Trophoblast cell (in vitro differentiated cells and primary cell): ENCODE data around the gene EGFR.
"Not testable (repeated sequence)": the region's sequence is repeated elsewhere in the genome, so short reads cannot be mapped to it uniquely, and the experiment has no call there.

Experiments used
- DNase-seq, 2 donors: peaks; one replicate each; pipeline ENCODE4 v3.0.0-alpha.2; 2016
- H2AFZ ChIP-seq: 2 replicates; pipeline ENCODE4 v1.6.1; 2013; ENCODE audit warnings: low read length, moderate library complexity, mild to moderate bottlenecking; ENCODE audit not compliant: insufficient read depth, poor library complexity
- H2AK5ac ChIP-seq: 2 replicates; pipeline ENCODE4 v1.6.1; 2013; ENCODE audit warnings: mild to moderate bottlenecking, low read length
- H2BK120ac ChIP-seq: 2 replicates; pipeline ENCODE4 v1.6.1; 2013; ENCODE audit warnings: low read length, mild to moderate bottlenecking, moderate library complexity; ENCODE audit not compliant: insufficient read depth, poor library complexity
- H2BK12ac ChIP-seq: 2 replicates; pipeline ENCODE4 v1.6.1; 2013; ENCODE audit warnings: mild to moderate bottlenecking, low read length, moderate library complexity
- H2BK5ac ChIP-seq: 2 replicates; pipeline ENCODE4 v1.6.1; 2013; ENCODE audit warnings: low read length, low read depth, moderate library complexity, mild to moderate bottlenecking; ENCODE audit not compliant: poor library complexity
- H3K14ac ChIP-seq: 2 replicates; pipeline ENCODE4 v1.6.1; 2013; ENCODE audit warnings: mild to moderate bottlenecking, low read length
- H3K18ac ChIP-seq: 2 replicates; pipeline ENCODE4 v1.6.1; 2013; ENCODE audit warnings: mild to moderate bottlenecking, low read length
- H3K23ac ChIP-seq: 2 replicates; pipeline ENCODE4 v1.6.1; 2013; ENCODE audit warnings: low read length
- H3K27ac ChIP-seq: 2 replicates; pipeline ENCODE4 v1.5.1; 2013; ENCODE audit warnings: low read depth, mild to moderate bottlenecking, inconsistent platforms, low read length, moderate library complexity
- H3K27me3 ChIP-seq: 2 replicates; pipeline ENCODE4 v1.6.1; 2013; ENCODE audit warnings: inconsistent platforms, mild to moderate bottlenecking, low read length, moderate library complexity; ENCODE audit not compliant: insufficient read depth
- H3K36me3 ChIP-seq, 2 experiments: 1 replicate in 1 of 2; 2 replicates in 1 of 2; pipeline ENCODE4 v1.6.1; 2013; ENCODE audit warnings: low read length in 2 of 2, mild to moderate bottlenecking in 2 of 2, moderate library complexity in 1 of 2; ENCODE audit not compliant: insufficient read depth in 2 of 2, control insufficient read depth in 1 of 2
- H3K4ac ChIP-seq: 2 replicates; pipeline ENCODE4 v1.6.1; 2013; ENCODE audit warnings: low read depth, mild to moderate bottlenecking, low read length, moderate library complexity
- H3K4me1 ChIP-seq, 2 experiments: 1 replicate in 1 of 2; 2 replicates in 1 of 2; pipeline ENCODE4 v1.6.1; 2013; ENCODE audit warnings: low read length in 2 of 2, mild to moderate bottlenecking in 2 of 2, moderate library complexity in 1 of 2; ENCODE audit not compliant: insufficient read depth in 2 of 2, control insufficient read depth in 1 of 2
- H3K4me2 ChIP-seq: 2 replicates; pipeline ENCODE4 v1.6.1; 2013; ENCODE audit warnings: inconsistent platforms, mild to moderate bottlenecking, low read length, moderate library complexity
- H3K4me3 ChIP-seq: 2 replicates; pipeline ENCODE4 v1.5.1; 2013; ENCODE audit warnings: mild to moderate bottlenecking, low read depth, low read length, inconsistent platforms
- H3K79me1 ChIP-seq: one replicate; pipeline ENCODE4 v1.6.1; 2013; ENCODE audit warnings: low read length
- H3K79me2 ChIP-seq: 2 replicates; pipeline ENCODE4 v1.6.1; 2013; ENCODE audit warnings: low read length, mild to moderate bottlenecking; ENCODE audit not compliant: control insufficient read depth, insufficient read depth, poor library complexity
- H3K9ac ChIP-seq: 2 replicates; pipeline ENCODE4 v1.6.1; 2013; ENCODE audit warnings: mild to moderate bottlenecking, low read length
- H3K9me3 ChIP-seq: 2 replicates; pipeline ENCODE4 v1.6.1; 2013; ENCODE audit warnings: low read depth, mild to moderate bottlenecking, control low read depth, inconsistent platforms, low read length; ENCODE audit not compliant: insufficient read depth
- H4K12ac ChIP-seq: 2 replicates; pipeline ENCODE4 v1.6.1; 2013; ENCODE audit warnings: low read depth, mild to moderate bottlenecking, low read length, moderate library complexity
- H4K8ac ChIP-seq: 2 replicates; pipeline ENCODE4 v1.6.1; 2013; ENCODE audit warnings: low read depth, mild to moderate bottlenecking, low read length, moderate library complexity
- H4K91ac ChIP-seq: one replicate; pipeline ENCODE4 v1.6.1; 2013; ENCODE audit warnings: low read depth, mild to moderate bottlenecking, low read length, moderate library complexity
- WGBS: extraction: QIAGEN DNeasy Blood & Tissue Kit; methylation state at CpG from one replicate; pipeline ENCODE4 v1.1.7; 2013; ENCODE audit warnings: missing lambda C conversion rate; ENCODE audit not compliant: insufficient read length, insufficient coverage; ENCODE audit errors: extremely low coverage; 5-methylcytosine and 5-hydroxymethylcytosine counted together

Gene EGFR

DNA sequence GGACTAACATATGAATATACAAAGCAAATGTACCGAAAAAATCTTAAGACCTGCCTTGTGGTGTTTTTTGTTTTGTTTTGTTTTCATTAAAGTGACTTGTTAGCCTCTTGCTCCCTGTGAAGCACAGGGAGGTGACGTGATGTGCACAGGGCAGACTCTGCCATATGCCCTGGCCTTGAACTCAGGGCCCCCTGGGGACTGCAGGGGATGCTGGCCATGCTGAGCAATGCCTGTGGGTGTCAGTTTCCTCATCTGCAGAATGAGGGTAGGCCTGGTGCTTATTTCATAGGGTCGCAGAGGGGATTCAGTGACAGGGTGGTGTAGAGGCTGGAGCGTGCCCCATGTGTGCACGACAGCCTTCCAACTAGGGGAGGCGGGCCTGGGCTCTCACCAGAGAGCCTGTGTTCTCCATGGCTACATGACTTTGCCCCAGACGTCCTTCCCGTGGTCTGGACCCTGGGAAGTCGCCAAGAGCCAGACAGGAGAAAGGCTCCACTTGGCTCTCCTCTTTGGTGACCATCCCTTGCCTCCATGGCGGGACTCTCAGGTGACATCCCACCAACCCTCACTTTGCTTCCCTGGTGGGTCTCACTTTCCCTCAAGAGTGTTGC lies 14.5 kb downstream of the EGFR start:
- H2AFZ ChIP-seq: no peak overlapping the region
- no peaks in the 10 kb centered on the region for H3K9me3 ChIP-seq
- no peaks in the 10 kb centered on the region for H3K79me1 ChIP-seq
- no peak overlapping the region for H2BK120ac ChIP-seq
- no peak overlapping the region for H3K23ac ChIP-seq
- H3K4ac ChIP-seq: peak overlapping the region; percentile 64
- DNase-seq: no peak
- no peak overlapping the region for H2BK5ac ChIP-seq
- peak overlapping the region; percentile 14 for H3K18ac ChIP-seq
- no peaks in the 10 kb centered on the region for H3K79me2 ChIP-seq
- no peak overlapping the region for H3K14ac ChIP-seq
- H3K4me1 ChIP-seq: no peaks in the 10 kb centered on the region
- H3K36me3 ChIP-seq: no peaks in the 10 kb centered on the region
- no peak overlapping the region for H3K9ac ChIP-seq
- WGBS: no CpG with 5 or more reads among the region's 10 CpGs
- no peak overlapping the region for H3K4me2 ChIP-seq
- no peak overlapping the region for H4K8ac ChIP-seq
- no peak overlapping the region for H3K27ac ChIP-seq
- H2AK5ac ChIP-seq: no peak overlapping the region
- H4K12ac ChIP-seq: no peak overlapping the region
- H4K91ac ChIP-seq: no peak overlapping the region
- no peaks in the 10 kb centered on the region for H3K27me3 ChIP-seq
- H3K4me3 ChIP-seq: no peak overlapping the region
- H2BK12ac ChIP-seq: no peak overlapping the region

DNA sequence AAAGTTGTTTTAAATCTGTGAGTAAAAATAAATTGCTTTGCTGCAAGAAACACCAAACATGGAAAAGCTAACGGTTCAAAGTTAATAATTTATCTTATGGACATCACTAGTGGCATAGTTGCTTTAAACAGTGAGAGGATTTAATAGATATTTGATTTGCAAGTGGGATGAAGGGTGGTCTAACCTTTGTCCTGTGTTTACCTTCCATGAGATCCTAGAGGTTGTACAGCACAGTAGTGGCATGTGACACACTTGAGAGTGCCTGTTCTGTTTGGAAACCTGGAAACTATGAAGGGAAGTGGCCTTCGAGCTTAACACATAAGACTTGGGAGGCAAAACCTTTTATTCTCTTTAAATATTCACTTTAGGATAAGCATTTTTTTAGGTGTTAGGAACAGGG lies 16.0 kb downstream of the EGFR start:
- Histone ChIP-seq H4K8ac (no peak overlapping the region), H3K36me3 (no peaks in the 10 kb centered on the region), H3K4me2 (no peak overlapping the region), H3K4me1 (no peaks in the 10 kb centered on the region), H3K27me3 (no peaks in the 10 kb centered on the region), H3K9ac (no peak overlapping the region), H2AFZ (no peak overlapping the region), H3K79me2 (no peaks in the 10 kb centered on the region), H2BK120ac (no peak overlapping the region), H2AK5ac (no peak overlapping the region), H3K18ac (no peak overlapping the region), H3K79me1 (no peaks in the 10 kb centered on the region), H3K27ac (no peak overlapping the region), H3K9me3 (no peaks in the 10 kb centered on the region), H3K4ac (no peak overlapping the region), H3K4me3 (no peak overlapping the region), H3K14ac (no peak overlapping the region), H2BK12ac (no peak overlapping the region), H3K23ac (no peak overlapping the region), H2BK5ac (no peak overlapping the region), H4K91ac (no peak overlapping the region), H4K12ac (no peak overlapping the region)
- WGBS: no CpG with 5 or more reads among the region's 2 CpGs
- no peak for DNase-seq

DNA sequence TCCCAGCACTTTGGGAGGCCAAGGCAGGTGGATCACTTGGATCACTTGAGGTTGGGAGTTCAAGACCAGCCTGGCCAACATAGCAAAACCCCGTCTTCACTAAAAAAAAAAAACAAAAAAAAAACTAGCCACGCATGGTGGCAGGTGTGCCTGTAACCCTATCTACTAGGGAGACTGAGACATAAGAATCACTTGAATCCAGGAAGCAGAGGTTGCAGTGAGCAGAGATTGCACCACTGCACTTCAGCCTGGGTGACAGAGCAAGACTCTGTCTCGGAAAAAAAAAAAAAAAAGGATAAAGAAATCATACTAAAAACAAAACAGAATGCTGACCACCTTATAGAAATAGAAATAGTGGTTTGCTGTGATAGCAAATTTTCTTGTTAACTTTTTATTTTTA lies 16.6 kb downstream of the EGFR start:
- not testable (repeated sequence) for H3K4ac ChIP-seq, H3K9me3 ChIP-seq, H4K8ac ChIP-seq, H3K79me1 ChIP-seq, H3K4me1 ChIP-seq, H3K27ac ChIP-seq, H3K79me2 ChIP-seq, H2AK5ac ChIP-seq, H3K23ac ChIP-seq, H3K18ac ChIP-seq, H3K9ac ChIP-seq, H3K36me3 ChIP-seq, H2BK5ac ChIP-seq, H4K91ac ChIP-seq, DNase-seq, H3K4me2 ChIP-seq, H3K27me3 ChIP-seq, H2BK12ac ChIP-seq, H3K4me3 ChIP-seq, H2AFZ ChIP-seq, H2BK120ac ChIP-seq, H4K12ac ChIP-seq, H3K14ac ChIP-seq
- no CpG with 5 or more reads among the region's 3 CpGs for WGBS

DNA sequence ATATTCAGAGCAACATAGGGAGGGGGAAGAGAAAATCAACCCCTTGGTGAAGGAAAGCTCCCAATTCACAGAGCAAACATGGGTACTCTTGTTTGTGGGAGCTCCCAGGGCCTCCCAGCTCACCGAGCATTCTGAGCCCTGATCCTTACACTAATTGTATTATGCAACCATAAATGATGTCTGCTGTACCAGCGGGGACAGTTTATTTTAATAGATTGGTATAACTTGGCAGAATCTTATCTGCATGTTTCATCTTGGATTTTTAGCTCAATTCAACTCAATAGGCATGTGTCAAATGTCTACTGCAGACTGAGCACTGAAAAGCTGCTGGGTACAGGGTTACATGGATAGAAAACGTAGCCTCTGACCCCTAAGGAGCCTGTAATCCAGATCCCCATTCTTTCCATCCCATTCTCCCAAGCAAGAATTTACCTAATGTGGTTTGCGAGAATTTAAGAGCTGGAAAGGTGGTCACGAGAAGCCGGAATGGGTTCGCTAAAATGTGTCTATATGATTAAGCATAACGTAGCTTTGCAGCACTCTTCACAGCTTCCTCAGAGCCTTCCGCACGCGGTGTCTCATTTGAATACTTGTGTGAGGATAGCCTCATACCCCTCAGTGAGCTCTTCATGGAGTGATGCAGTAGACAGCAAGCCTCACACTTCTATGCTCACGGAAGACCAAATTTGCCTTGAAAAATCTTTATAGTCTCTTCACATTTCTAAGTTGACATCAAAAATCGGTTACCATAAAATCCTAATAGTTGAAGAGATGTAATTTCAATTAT lies 18.3 kb downstream of the EGFR start:
- Histone ChIP-seq H3K36me3 (no peaks in the 10 kb centered on the region), H3K23ac (no peak overlapping the region), H2AFZ (no peak overlapping the region), H3K4me1 (no peaks in the 10 kb centered on the region), H4K91ac (no peak overlapping the region), H2BK5ac (no peak overlapping the region), H3K4ac (no peak overlapping the region), H3K27ac (no peak overlapping the region), H2BK120ac (no peak overlapping the region), H2BK12ac (no peak overlapping the region), H3K79me2 (no peaks in the 10 kb centered on the region), H3K4me2 (no peak overlapping the region), H3K4me3 (no peak overlapping the region), H3K27me3 (no peaks in the 10 kb centered on the region), H4K12ac (no peak overlapping the region), H3K9me3 (no peaks in the 10 kb centered on the region), H4K8ac (no peak overlapping the region), H3K9ac (no peak overlapping the region), H2AK5ac (no peak overlapping the region), H3K18ac (no peak overlapping the region), H3K14ac (no peak overlapping the region), H3K79me1 (no peaks in the 10 kb centered on the region)
- no CpG with 5 or more reads among the region's 13 CpGs for WGBS
- no peak for DNase-seq
